Panc1 (cell line): ENCODE data around the gene TNPO3.
"Not testable (repeated sequence)": the region's sequence is repeated elsewhere in the genome, so short reads cannot be mapped to it uniquely, and the experiment has no call there.

Experiments
- POLR2AphosphoS5 ChIP-seq: IDR thresholded peaks from 2 replicates; pipeline ENCODE4 v1.6.1; 2012; ENCODE audit warnings: mild to moderate bottlenecking, low read depth, low read length, moderate library complexity
- TF ChIP-seq, protein P1 (sequence below): fragments of 450-650 bp; IDR thresholded peaks from 2 replicates; pipeline ENCODE4 v1.5.1; 2017; ENCODE audit warnings: mild to moderate bottlenecking

DNA sequence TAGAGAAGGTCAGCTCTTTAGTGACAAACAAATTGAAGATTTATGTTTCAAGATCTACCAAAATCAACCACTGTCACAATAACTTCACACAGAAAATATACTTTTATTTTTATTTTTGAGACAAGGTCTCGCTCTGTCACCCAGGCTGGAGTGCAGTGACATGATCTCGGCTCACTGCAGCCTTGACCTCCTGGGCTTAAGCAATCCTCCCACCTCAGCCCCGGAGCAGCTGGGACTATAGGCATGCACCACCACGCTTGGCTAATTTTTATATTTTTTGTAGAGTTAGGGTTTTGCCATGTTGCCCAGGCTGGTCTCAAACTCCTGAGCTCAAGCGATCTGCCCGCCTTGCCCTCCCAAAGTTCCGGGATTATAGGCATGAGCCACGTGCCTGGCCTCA, 60.4 kb downstream of the TNPO3 start:
- TF ChIP-seq, protein P1, sequence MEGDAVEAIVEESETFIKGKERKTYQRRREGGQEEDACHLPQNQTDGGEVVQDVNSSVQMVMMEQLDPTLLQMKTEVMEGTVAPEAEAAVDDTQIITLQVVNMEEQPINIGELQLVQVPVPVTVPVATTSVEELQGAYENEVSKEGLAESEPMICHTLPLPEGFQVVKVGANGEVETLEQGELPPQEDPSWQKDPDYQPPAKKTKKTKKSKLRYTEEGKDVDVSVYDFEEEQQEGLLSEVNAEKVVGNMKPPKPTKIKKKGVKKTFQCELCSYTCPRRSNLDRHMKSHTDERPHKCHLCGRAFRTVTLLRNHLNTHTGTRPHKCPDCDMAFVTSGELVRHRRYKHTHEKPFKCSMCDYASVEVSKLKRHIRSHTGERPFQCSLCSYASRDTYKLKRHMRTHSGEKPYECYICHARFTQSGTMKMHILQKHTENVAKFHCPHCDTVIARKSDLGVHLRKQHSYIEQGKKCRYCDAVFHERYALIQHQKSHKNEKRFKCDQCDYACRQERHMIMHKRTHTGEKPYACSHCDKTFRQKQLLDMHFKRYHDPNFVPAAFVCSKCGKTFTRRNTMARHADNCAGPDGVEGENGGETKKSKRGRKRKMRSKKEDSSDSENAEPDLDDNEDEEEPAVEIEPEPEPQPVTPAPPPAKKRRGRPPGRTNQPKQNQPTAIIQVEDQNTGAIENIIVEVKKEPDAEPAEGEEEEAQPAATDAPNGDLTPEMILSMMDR, result not testable (repeated sequence)
- TF ChIP-seq POLR2AphosphoS5, result not testable (repeated sequence)
